Psoas muscle (tissue), 8 donors: Measurements from ENCODE around the gene EIF6. TPM values are rescaled to one million over a fixed set of nuclear protein-coding genes. Genes with fewer than 3 reads are reported as not detected.

ENCODE experiments used
- ATAC-seq, 4 donors: fragments of 200-7000 bp; cut with Tn5 transposase; one replicate each; pipeline ENCODE4 v1.9.1; 2020; ENCODE audit warnings: moderate library complexity in 3 of 4, mild to moderate bottlenecking in 2 of 4
- DNase-seq, 2 donors: peaks; one replicate each; pipeline ENCODE4 v3.0.0-alpha.2; 2020
- H3K27ac ChIP-seq: fragments of 200-600 bp; one replicate; pipeline ENCODE4 v1.8.0; 2022
- H3K27me3 ChIP-seq, 3 donors: fragments of 200-600 bp in 1 of 3; one replicate each; pipeline versions ENCODE4 v1.6.1 to v1.8.0; 2013 to 2022; ENCODE audit warnings: low read length in 2 of 3, mild to moderate bottlenecking in 2 of 3, moderate library complexity in 1 of 3; ENCODE audit not compliant: insufficient read depth in 3 of 3
- H3K36me3 ChIP-seq, 2 donors: fragments of 200-600 bp in 1 of 2; one replicate each; pipeline versions ENCODE4 v1.6.1 to v1.8.0; 2013 to 2022; ENCODE audit warnings: low read depth in 1 of 2, mild to moderate bottlenecking in 1 of 2, moderate library complexity in 1 of 2; ENCODE audit not compliant: insufficient read depth in 1 of 2
- H3K4me1 ChIP-seq: fragments of 200-600 bp; one replicate; pipeline ENCODE4 v1.8.0; 2022
- H3K4me3 ChIP-seq: fragments of 200-600 bp; one replicate; pipeline ENCODE4 v1.8.0; 2022; ENCODE audit warnings: mild to moderate bottlenecking
- H3K9me3 ChIP-seq: fragments of 200-600 bp; one replicate; pipeline ENCODE4 v1.8.0; 2022
- CTCF ChIP-seq: fragments of 200-600 bp; IDR thresholded peaks from one replicate; pipeline ENCODE4 v1.8.0; 2022; ENCODE audit warnings: antibody characterized with exemption
- WGBS, 3 donors: extraction: QIAGEN DNeasy Blood & Tissue Kit; methylation state at CpG; one replicate each; pipeline versions ENCODE4 v1.1.6 to v1.1.7; 2013; 5-methylcytosine and 5-hydroxymethylcytosine counted together
- intact Hi-C, 2 donors: fragments of 100-400 bp; cut with DNase I; formaldehyde crosslinking; loops; one replicate each; pipeline versions ENCODE4 v1.11.0 to v1.14.2; 2022
- polyA plus RNA-seq, 3 donors: library from polyadenylated mRNA; stranded (reverse); fragments of 200-250 nt; gene quantifications; one replicate each; pipeline ENCODE4 v1.2.3, GENCODE V29; 2013
- total RNA-seq, 4 donors: library from RNA; stranded (reverse); fragmentation: NEBNext Ultra II Directional in 2 of 4; extraction: Animal tissue kit (Norgen Biotek cat#: 25700) in 2 of 4; gene quantifications; one replicate each; pipeline versions ENCODE4 v1.2.1 to v1.2.4, GENCODE V29; 2021 to 2023
- donor health status: healthy with polysubstance abuse.
- donor health status: DM: no; HTN: no; CAD: no; lungs with moderate emphysema.
- donor health status: Bipolar disorder and iron deficiency.
- donor health status: healthy.
- donor health status: DM: yes; HTN: yes; CAD: no.
- donor health status: DM: no; HTN: no; CAD: no.
- donor health status: DM: no; HTN: no; CAD: no.
- donor health status: DM: yes; HTN: yes; CAD: no.

Gene EIF6
- total and polyA plus RNA-seq, 7 donors = 44.3 to 169 (median 63.0) TPM

GRCh38 chr20:35297740-35298139, 13.2 kb upstream of the EIF6 start:
- intact Hi-C loops = no loop called here
- TF ChIP-seq CTCF = no peak
- 86 to 88% (median 88%) methylated on average over 14 of the region's 14 CpGs for WGBS, 3 donors
- no peak for ATAC-seq
- peaks cover 0 to 14% (median 4%) of the 10 kb centered on the region in 3 donors for H3K27me3 ChIP-seq
- no peaks in the 10 kb centered on the region for H3K4me1 ChIP-seq
- no peak overlapping the region for H3K4me3 ChIP-seq
- no peak overlapping the region for H3K27ac ChIP-seq
- DNase-seq = no peak
- peaks cover 0 to 9% of the 10 kb centered on the region in 2 donors for H3K36me3 ChIP-seq
- H3K9me3 ChIP-seq = no peaks in the 10 kb centered on the region

- intact Hi-C loops = no loop called here
Measured at GRCh38 chr20:35297155-35297554, 12.6 kb upstream of the EIF6 start.

GRCh38 chr20:35296101-35296554, 11.6 kb upstream of the EIF6 start:
- DNase-seq (no peak), ATAC-seq (no peak)
- Histone ChIP-seq H3K27me3 (peaks cover 0 to 25% (median 4%) of the 10 kb centered on the region in 3 donors), H3K4me1 (no peaks in the 10 kb centered on the region), H3K4me3 (no peak overlapping the region), H3K9me3 (no peaks in the 10 kb centered on the region), H3K36me3 (no peaks in the 10 kb centered on the region), H3K27ac (no peak overlapping the region)
- intact Hi-C loops = no loop called here
- no peak for TF ChIP-seq CTCF
- 36 to 45% (median 43%) methylated on average over 9 of the region's 9 CpGs for WGBS, 3 donors

More at GRCh38 chr20:35297155-35297554, 12.6 kb upstream of the EIF6 start:
- no peaks in the 10 kb centered on the region for H3K9me3 ChIP-seq
- H3K4me1 ChIP-seq = no peaks in the 10 kb centered on the region
- no peak for TF ChIP-seq CTCF
- H3K27ac ChIP-seq = no peak overlapping the region
- H3K36me3 ChIP-seq = peaks cover 0 to 8% of the 10 kb centered on the region in 2 donors
- DNase-seq = no peak
- WGBS, 3 donors = 41 to 49% (median 47%) methylated on average over 8 of the region's 8 CpGs
- peaks cover 0 to 19% (median 4%) of the 10 kb centered on the region in 3 donors for H3K27me3 ChIP-seq
- H3K4me3 ChIP-seq = no peak overlapping the region
- no peak for ATAC-seq

GRCh38 chr20:35295674-35296073, 11.1 kb upstream of the EIF6 start:
- no peak for DNase-seq
- Histone ChIP-seq H3K9me3 (no peaks in the 10 kb centered on the region), H3K27me3 (peaks cover 0 to 25% (median 4%) of the 10 kb centered on the region in 3 donors), H3K4me3 (no peak overlapping the region), H3K27ac (no peak overlapping the region), H3K36me3 (no peaks in the 10 kb centered on the region), H3K4me1 (no peaks in the 10 kb centered on the region)
- intact Hi-C loops = no loop called here
- ATAC-seq = no peak
- 69 to 76% (median 75%) methylated on average over 8 of the region's 8 CpGs for WGBS, 3 donors
- no peak for TF ChIP-seq CTCF

- no peak for TF ChIP-seq CTCF
- Histone ChIP-seq H3K4me1 (no peaks in the 10 kb centered on the region), H3K27ac (no peak overlapping the region), H3K27me3 (peaks cover 0 to 25% (median 4%) of the 10 kb centered on the region in 3 donors), H3K4me3 (no peak overlapping the region), H3K36me3 (no peaks in the 10 kb centered on the region), H3K9me3 (no peaks in the 10 kb centered on the region)
- intact Hi-C loops = no loop called here
- no peak for DNase-seq
- no peak for ATAC-seq
- WGBS, 3 donors = 69 to 76% (median 71%) methylated on average over 8 of the region's 8 CpGs
Measured at GRCh38 chr20:35295058-35295457, 10.5 kb upstream of the EIF6 start.
